HG02870 (cell line): ENCODE results near the gene ARSB.
A peak's percentile ranks its signal among the peaks of the same experiment; 100 is the strongest.

ENCODE experiments used
- ATAC-seq: cut with Tn5 transposase; IDR thresholded peaks from one replicate; pipeline ENCODE4 v1.9.1; 2021; ENCODE audit warnings: mild to moderate bottlenecking, moderate library complexity; ENCODE audit not compliant: unreplicated experiment

The ARSB gene

GRCh38 chr5:78731884-78732283 is 253.2 kb downstream of the ARSB start:
- ATAC-seq = no peak

- no peak for ATAC-seq
Observed at GRCh38 chr5:78730300-78731094, 254.6 kb downstream of the ARSB start.

- ATAC-seq = peak; percentile 79
Observed at GRCh38 chr5:78727786-78728761, 257.0 kb downstream of the ARSB start.
